ENCODE data around the gene CIZ1.
A peak's percentile ranks its signal among the peaks of the same experiment; 100 is the strongest.

CIZ1 gene

DNA sequence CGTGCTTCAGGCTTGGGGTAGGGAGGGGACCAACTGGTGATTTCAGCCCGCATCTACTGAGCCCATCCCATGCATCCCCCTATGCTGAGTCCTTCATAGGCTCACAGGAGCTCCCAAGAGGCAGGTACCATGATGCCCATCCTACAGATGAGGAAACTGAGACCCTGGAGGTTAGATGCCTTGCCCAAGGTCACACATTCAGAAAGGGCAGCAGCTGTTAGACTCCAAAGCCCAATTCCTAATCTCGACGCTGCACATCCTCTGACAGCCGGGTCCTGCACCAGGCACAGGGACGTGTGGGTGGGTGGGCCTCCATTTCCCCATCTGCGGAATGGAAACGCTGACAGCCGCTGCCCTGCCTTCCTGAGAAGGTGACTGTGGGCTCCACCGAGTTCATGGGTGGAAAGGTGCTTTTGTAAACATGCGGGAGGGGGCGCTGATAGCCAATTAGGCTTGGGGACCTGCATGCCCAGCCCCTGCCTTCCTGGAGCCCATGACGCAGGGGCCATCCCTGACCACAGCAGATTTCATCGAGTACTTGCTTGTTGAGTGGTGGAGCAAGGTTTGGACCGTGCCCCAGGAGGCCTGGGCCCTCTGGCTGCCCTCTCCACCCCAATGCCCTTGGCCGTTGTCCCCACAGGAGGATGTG, 14.0 kb upstream of the CIZ1 start:
- H3K36me3 Mint-ChIP-seq, result no peaks in the 10 kb centered on the region
- CTCF ChIA-PET, result interaction anchor here (1.8 kb wide), 1 partner anchor 15 kb away, joined by 5 read pairs; no protein-coding TSS in a partner anchor

DNA sequence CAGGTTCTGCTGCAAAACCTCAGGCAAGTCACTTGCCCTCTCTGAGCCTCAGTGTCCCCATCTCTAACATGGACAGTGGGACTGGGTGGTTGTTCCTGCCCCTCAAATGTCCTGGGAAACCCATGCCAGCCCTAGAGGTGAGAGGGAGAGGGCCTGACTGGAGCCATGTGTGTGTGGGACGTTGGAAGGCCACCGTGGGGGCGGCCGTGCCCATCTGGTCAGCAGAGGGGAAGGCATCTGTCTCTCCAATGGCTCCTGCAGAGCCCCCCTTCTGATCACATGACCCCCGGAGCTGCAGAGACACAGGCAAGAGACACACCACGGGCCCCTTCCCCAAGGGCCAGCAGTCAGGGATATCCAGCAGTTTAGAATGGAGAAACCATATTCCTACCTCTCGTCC, 13.5 kb upstream of the CIZ1 start:
- H3K4me1 Mint-ChIP-seq, result peaks cover 10% of the 10 kb centered on the region
- no peaks in the 10 kb centered on the region for H3K9me3 Mint-ChIP-seq
- no peak overlapping the region for H3K4me3 Mint-ChIP-seq
- H3K27me3 Mint-ChIP-seq, result peaks cover 68% of the 10 kb centered on the region
- no peak overlapping the region for H3K27ac Mint-ChIP-seq
- H3K36me3 Mint-ChIP-seq, result no peaks in the 10 kb centered on the region
- no peak for DNase-seq
- CTCF ChIA-PET, result interaction anchor here (1.8 kb wide), 1 partner anchor 15 kb away, joined by 5 read pairs; no protein-coding TSS in a partner anchor

More for the DNA sequence above, 14.0 kb upstream of the CIZ1 start:
- H3K4me3 Mint-ChIP-seq, result no peak overlapping the region
- no peaks in the 10 kb centered on the region for H3K9me3 Mint-ChIP-seq
- H3K4me1 Mint-ChIP-seq, result peaks cover 10% of the 10 kb centered on the region
- H3K27ac Mint-ChIP-seq, result no peak overlapping the region
- no peak for DNase-seq
- peaks cover 69% of the 10 kb centered on the region for H3K27me3 Mint-ChIP-seq

GRCh38 chr9:128203707-128204551, 12.6 kb upstream of the CIZ1 start:
- CTCF ChIA-PET, result interaction anchor here (0.6 to 3.0 kb wide), 5 partner anchors 8 to 720 kb away, joined by 3 to 9 read pairs (median 5); partner anchors contain the start of gene CIZ1
- peaks cover 10% of the 10 kb centered on the region for H3K4me1 Mint-ChIP-seq
- H3K9me3 Mint-ChIP-seq, result no peaks in the 10 kb centered on the region
- peaks cover 69% of the 10 kb centered on the region for H3K27me3 Mint-ChIP-seq
- H3K36me3 Mint-ChIP-seq, result no peaks in the 10 kb centered on the region
- peak overlapping the region; percentile 55 for H3K4me3 Mint-ChIP-seq
- peak; percentile 41 for DNase-seq
- H3K27ac Mint-ChIP-seq, result no peak overlapping the region

- no peaks in the 10 kb centered on the region for H3K9me3 Mint-ChIP-seq
- H3K4me1 Mint-ChIP-seq, result peaks cover 10% of the 10 kb centered on the region
- no peaks in the 10 kb centered on the region for H3K36me3 Mint-ChIP-seq
- peak; percentile 74 for DNase-seq
- CTCF ChIA-PET, result interaction anchor here (1.4 to 3.0 kb wide), 3 partner anchors 9 to 15 kb away, joined by 5 to 9 read pairs (median 5); partner anchors contain the start of gene CIZ1
- no peak within 1 kb of the TSS for H3K27ac Mint-ChIP-seq
- H3K27me3 Mint-ChIP-seq, result peaks cover 61% of the 10 kb centered on the region
- peak within 1 kb of the TSS; percentile 66 for H3K4me3 Mint-ChIP-seq
These were observed 11.8 kb upstream of the CIZ1 start, which contains the start of gene DNM1 for GRCh38 chr9:128203024-128203706. Gene DNM1, plus strand, starts transcription at chr9:128203379. Its CDS starts 92 bp downstream, at chr9:128203471.

GRCh38 chr9:128202648-128203023, 11.3 kb upstream of the CIZ1 start:
- H3K36me3 Mint-ChIP-seq, result no peaks in the 10 kb centered on the region
- H3K4me1 Mint-ChIP-seq, result peaks cover 10% of the 10 kb centered on the region
- H3K9me3 Mint-ChIP-seq, result no peaks in the 10 kb centered on the region
- peak overlapping the region; percentile 66 for H3K4me3 Mint-ChIP-seq
- H3K27me3 Mint-ChIP-seq, result peaks cover 56% of the 10 kb centered on the region
- no peak overlapping the region for H3K27ac Mint-ChIP-seq
- CTCF ChIA-PET, result interaction anchor here (1.8 to 3.0 kb wide), 2 partner anchors 10 to 12 kb away, joined by 5 to 9 read pairs; partner anchors contain the start of gene CIZ1
- DNase-seq, result no peak

DNA sequence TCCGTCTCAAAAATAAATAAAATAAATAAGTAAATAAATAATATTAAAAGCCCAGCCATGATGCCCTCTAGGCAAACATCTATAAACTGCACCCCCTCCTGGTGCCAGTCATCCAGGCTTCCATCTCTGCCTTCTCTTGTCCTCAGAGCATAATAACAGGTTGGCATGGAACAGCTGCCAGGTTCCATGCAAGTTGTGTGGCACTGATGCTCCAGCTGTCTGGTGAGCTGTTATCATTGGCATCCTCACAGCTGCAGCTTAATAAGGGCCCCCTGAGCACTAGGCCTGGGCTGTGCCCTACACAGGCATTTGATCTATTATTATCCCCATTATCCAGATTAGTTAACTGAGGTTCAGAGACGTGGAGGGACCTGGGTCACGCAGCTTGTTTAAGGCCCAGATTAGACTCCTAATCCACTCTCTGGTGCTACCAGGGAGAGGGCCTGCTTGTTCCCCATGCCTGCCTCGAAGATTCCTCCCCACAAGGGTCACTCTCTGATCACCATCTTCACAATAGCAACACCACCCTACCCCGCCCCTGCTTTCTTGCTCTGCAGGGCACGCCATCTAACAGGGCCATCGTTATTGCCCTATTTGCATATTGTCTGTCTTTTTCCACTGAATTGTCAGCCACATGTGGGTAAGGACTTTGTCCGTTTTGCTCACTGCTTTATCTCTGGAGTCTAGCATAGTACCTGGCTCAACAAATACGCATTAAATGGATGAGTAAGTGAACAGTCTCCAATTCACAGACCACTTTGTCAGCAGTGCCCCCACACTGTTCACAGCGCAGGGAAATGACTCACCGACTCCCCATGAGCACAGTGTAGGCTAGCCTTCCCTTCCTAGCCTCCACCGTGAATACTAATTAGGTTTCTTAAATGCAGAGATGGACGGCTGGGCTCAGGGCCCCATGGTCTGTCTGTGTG, 10.3 kb upstream of the CIZ1 start:
- Mint-ChIP-seq H3K27me3 (peaks cover 50% of the 10 kb centered on the region), H3K36me3 (no peaks in the 10 kb centered on the region), H3K9me3 (no peaks in the 10 kb centered on the region), H3K4me3 (no peak overlapping the region), H3K4me1 (peaks cover 10% of the 10 kb centered on the region), H3K27ac (no peak overlapping the region)
- CTCF ChIA-PET, result interaction anchor here (3.0 kb wide), 1 partner anchor 11 kb away, joined by 9 read pairs; the partner anchor contains the start of gene CIZ1
- DNase-seq, result no peak

DNA sequence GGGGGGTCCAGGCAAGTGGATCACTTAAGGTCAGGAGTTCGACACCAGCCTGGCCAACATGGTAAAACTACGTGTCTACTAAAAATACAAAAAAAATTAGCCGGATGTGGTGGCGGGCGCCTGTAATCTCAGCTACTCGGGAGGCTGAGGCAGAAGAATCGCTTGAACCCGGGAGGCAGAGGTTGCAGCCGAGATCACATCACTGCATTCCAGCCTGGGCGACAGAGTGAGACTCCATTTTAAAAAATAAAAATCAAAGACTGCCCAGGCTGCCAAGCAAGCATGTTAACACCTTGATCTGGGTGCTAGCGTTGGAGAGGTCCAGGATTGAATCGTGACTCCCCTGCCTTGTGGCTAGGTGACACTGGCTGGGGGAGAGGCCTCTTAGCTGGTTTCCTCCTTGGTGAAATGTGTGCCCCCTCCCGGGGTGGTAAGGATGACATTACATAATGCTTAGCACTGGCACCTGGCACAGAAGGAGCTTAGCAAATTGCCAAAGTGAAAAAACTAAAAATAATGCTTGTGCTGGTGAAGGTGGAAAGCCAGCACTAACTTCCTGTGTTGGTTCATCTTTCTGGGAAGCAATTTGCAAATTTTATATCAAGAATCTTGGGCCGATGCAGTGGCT, 2.2 kb upstream of the CIZ1 start:
- CTCF ChIA-PET, result interaction anchor here (1.3 kb wide), 1 partner anchor 148 kb away, joined by 4 read pairs; no protein-coding TSS in a partner anchor
- no peaks in the 10 kb centered on the region for H3K9me3 Mint-ChIP-seq

DNA sequence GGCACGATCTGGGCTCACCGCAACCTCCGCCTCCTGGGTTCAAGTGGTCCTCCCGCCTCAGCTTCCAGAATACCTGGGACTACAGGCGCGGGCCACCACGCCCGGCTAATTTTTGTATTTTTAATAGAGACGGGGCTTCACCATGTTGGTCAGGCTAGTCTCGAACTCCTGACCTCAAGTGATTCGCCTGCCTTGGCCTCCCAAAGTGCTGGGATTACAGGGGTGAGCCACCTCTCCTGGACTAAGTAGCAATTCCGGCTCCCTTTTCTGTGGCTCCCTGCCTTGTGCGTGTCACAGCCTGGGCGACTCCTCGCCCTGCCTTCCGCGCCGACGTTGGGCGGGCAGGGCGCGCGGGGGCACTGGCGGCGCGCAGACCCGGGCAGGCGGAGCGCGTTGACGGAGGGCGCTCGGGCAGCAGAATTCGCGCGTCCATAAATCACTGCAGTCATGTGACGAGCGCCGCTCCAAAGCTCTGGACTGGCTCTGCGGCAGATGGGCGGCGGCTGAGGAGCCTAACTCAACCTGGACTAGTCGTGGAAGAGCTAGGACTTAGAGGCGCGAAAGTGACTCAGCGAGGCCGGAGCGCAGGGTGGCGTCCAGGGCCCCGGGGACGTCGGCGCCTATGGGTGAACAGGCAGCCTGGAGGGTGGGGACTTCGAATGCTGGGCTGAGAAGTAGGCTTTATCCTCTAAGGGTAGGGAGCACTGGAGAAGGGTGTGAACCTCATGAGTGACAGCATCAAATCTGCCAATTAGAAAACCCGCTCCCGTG, 1.4 kb upstream of the CIZ1 start:
- peaks cover 14% of the 10 kb centered on the region for H3K36me3 Mint-ChIP-seq
- peak; percentile 67 for DNase-seq
- CTCF ChIA-PET, result interaction anchor here (1.1 to 1.3 kb wide), 2 partner anchors 9 to 149 kb away, joined by 3 to 4 read pairs; no protein-coding TSS in a partner anchor
- H3K4me1 Mint-ChIP-seq, result peaks cover 40% of the 10 kb centered on the region
- H3K4me3 Mint-ChIP-seq, result peak overlapping the region; percentile 58
- peaks cover 40% of the 10 kb centered on the region for H3K27me3 Mint-ChIP-seq
- H3K9me3 Mint-ChIP-seq, result no peaks in the 10 kb centered on the region
- H3K27ac Mint-ChIP-seq, result peak overlapping the region; percentile 65

More for the DNA sequence above, 2.2 kb upstream of the CIZ1 start:
- DNase-seq, result no peak
- peaks cover 34% of the 10 kb centered on the region for H3K4me1 Mint-ChIP-seq
- H3K36me3 Mint-ChIP-seq, result peaks cover 8% of the 10 kb centered on the region
- H3K4me3 Mint-ChIP-seq, result peak overlapping the region; percentile 23
- H3K27ac Mint-ChIP-seq, result no peak overlapping the region
- peaks cover 40% of the 10 kb centered on the region for H3K27me3 Mint-ChIP-seq

- Mint-ChIP-seq H3K27me3 (peaks cover 35% of the 10 kb centered on the region), H3K27ac (peak overlapping the region; percentile 83), H3K4me1 (peaks cover 41% of the 10 kb centered on the region), H3K36me3 (peaks cover 23% of the 10 kb centered on the region), H3K9me3 (no peaks in the 10 kb centered on the region), H3K4me3 (peak overlapping the region; percentile 93)
- CTCF ChIA-PET, result interaction anchor here (0.5 to 2.1 kb wide), 7 partner anchors 12 to 305 kb away, joined by 3 to 9 read pairs (median 5); partner anchors contain the start of genes BBLN and DNM1
- DNase-seq, result peak; percentile 37
These were observed 611 bp downstream of the CIZ1 start for GRCh38 chr9:128190516-128191405.

DNA sequence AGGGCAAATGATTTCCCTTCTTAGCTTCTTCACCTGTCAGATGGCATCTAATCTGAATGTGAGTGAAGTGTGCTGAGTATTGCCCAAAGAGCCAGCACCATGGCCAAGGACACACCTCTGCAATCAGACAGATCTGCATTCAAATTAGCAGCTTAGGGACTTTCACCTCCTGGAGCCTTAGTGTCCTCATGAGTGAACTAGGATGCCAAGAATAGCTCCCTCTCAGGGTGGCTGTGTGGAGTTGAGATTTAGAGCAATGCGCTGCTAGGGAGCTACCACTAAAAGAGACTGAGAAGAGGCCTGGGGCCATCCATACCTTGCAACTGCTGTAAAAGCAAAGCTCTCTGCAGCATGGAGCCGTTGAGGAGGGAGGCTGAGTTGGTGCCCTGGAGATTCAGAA, 1.4 kb downstream of the CIZ1 start:
- DNase-seq, result no peak
- CTCF ChIA-PET, result interaction anchor here (0.8 to 2.1 kb wide), 6 partner anchors 12 to 151 kb away, joined by 3 to 9 read pairs (median 5); partner anchors contain the start of genes BBLN and DNM1

GRCh38 chr9:128188209-128188608, 3.2 kb downstream of the CIZ1 start:
- no peak for DNase-seq
- CTCF ChIA-PET, result interaction anchor here (1.3 kb wide), 1 partner anchor 64 kb away, joined by 5 read pairs; no protein-coding TSS in a partner anchor
- H3K36me3 Mint-ChIP-seq, result peaks cover 30% of the 10 kb centered on the region
- peak overlapping the region; percentile 55 for H3K27ac Mint-ChIP-seq
- H3K4me1 Mint-ChIP-seq, result peaks cover 35% of the 10 kb centered on the region
- peaks cover 15% of the 10 kb centered on the region for H3K27me3 Mint-ChIP-seq
- H3K9me3 Mint-ChIP-seq, result no peaks in the 10 kb centered on the region
- H3K4me3 Mint-ChIP-seq, result no peak overlapping the region

More for the DNA sequence above, 1.4 kb downstream of the CIZ1 start:
- Mint-ChIP-seq H3K4me3 (peak overlapping the region; percentile 93), H3K4me1 (peaks cover 41% of the 10 kb centered on the region), H3K36me3 (peaks cover 23% of the 10 kb centered on the region), H3K27ac (no peak overlapping the region), H3K9me3 (no peaks in the 10 kb centered on the region), H3K27me3 (peaks cover 28% of the 10 kb centered on the region)

All from activated naive CD4-positive, alpha-beta T cell treated with anti-CD3 and anti-CD28 coated beads, Interleukin-2, amount 10 ng/mL, durations not matched to agents 7 days and 5 days (primary cell).